NAMALWA (cell line): Measurements from ENCODE around the gene HSD11B2.

Experiments
- DNase-seq: peaks from one replicate; pipeline ENCODE4 v3.0.0-alpha.2; 2015; ENCODE audit warnings: low spot score

The HSD11B2 gene

GRCh38 chr16:67477960-67478554 is 47.1 kb downstream of the HSD11B2 start:
- DNase-seq, result no peak

GRCh38 chr16:67480833-67481560 is 50.1 kb downstream of the HSD11B2 start, which contains the start of gene ATP6V0D1:
Gene ATP6V0D1 (minus strand): TSS chr16:67481157. CDS start chr16:67481086, 71 bp downstream.
- peak; percentile 98 for DNase-seq

GRCh38 chr16:67481561-67482232 is 50.8 kb downstream of the HSD11B2 start:
- DNase-seq, result peak; percentile 62

- no peak for DNase-seq
Observed at GRCh38 chr16:67482233-67482924, 51.5 kb downstream of the HSD11B2 start.

GRCh38 chr16:67483150-67483549 is 52.2 kb downstream of the HSD11B2 start, which contains the start of gene AGRP:
Gene AGRP (minus strand): TSS chr16:67483547. CDS start chr16:67483398, 149 bp downstream.
- no peak for DNase-seq

GRCh38 chr16:67483731-67484525 is 53.0 kb downstream of the HSD11B2 start:
- DNase-seq, result no peak

GRCh38 chr16:67486805-67487204 is 55.9 kb downstream of the HSD11B2 start:
- DNase-seq, result no peak
